OCI-LY1 (cell line): ENCODE measurements around the gene HELB.

Experiments used
- H2AFZ ChIP-seq: fragments of 200-600 bp; sonication (generic), shearing (Covaris generic); 2 replicates; pipeline ENCODE4 v1.6.0; 2014; ENCODE audit warnings: antibody characterized with exemption, mild to moderate bottlenecking, low read length
- H3F3A ChIP-seq: fragments of 200-600 bp; sonication (generic), shearing (Covaris generic); 2 replicates; pipeline ENCODE4 v1.6.0; 2014; ENCODE audit warnings: mild to moderate bottlenecking, antibody characterized with exemption, low read length, moderate library complexity; ENCODE audit not compliant: insufficient read depth
- H3K27ac ChIP-seq: fragments of 200-600 bp; sonication (generic); 2 replicates; pipeline ENCODE4 v1.5.1; 2014; ENCODE audit warnings: low read length, mixed run types, mild to moderate bottlenecking, low read depth; ENCODE audit not compliant: poor library complexity, severe bottlenecking
- H3K27me3 ChIP-seq: fragments of 200-600 bp; sonication (generic); 2 replicates; pipeline ENCODE4 v1.6.0; 2014; ENCODE audit warnings: antibody characterized with exemption, mild to moderate bottlenecking, low read length, moderate library complexity; ENCODE audit not compliant: insufficient read depth
- H3K36me3 ChIP-seq: fragments of 200-600 bp; sonication (generic); 2 replicates; pipeline ENCODE4 v1.6.1; 2014; ENCODE audit warnings: mild to moderate bottlenecking, antibody characterized with exemption, low read length, moderate library complexity, mixed read lengths; ENCODE audit not compliant: insufficient read depth
- H3K4me1 ChIP-seq: fragments of 200-600 bp; sonication (generic); 2 replicates; pipeline ENCODE4 v1.5.1; 2014; ENCODE audit warnings: mild to moderate bottlenecking, low read length, moderate library complexity; ENCODE audit not compliant: insufficient read depth, severe bottlenecking
- H3K4me2 ChIP-seq: fragments of 200-600 bp; sonication (generic), shearing (Covaris generic); 2 replicates; pipeline ENCODE4 v1.6.1; 2014; ENCODE audit warnings: low read length
- H3K4me3 ChIP-seq: fragments of 200-600 bp; sonication (generic); 2 replicates; pipeline ENCODE4 v1.5.1; 2014; ENCODE audit warnings: low read length, low read depth, mild to moderate bottlenecking, mixed read lengths; ENCODE audit not compliant: poor library complexity, severe bottlenecking
- H3K79me2 ChIP-seq: fragments of 200-600 bp; shearing (Covaris generic); 2 replicates; pipeline ENCODE4 v1.6.1; 2016; ENCODE audit warnings: mixed run types, low read length, mixed read lengths; ENCODE audit not compliant: insufficient read depth
- H3K9ac ChIP-seq: fragments of 200-600 bp; sonication (generic), shearing (Covaris generic); 2 replicates; pipeline ENCODE4 v1.6.1; 2014; ENCODE audit warnings: mild to moderate bottlenecking, low read length, mixed read lengths
- H3K9me2 ChIP-seq: fragments of 200-600 bp; sonication (generic), shearing (Covaris generic); 2 replicates; pipeline ENCODE4 v1.6.1; 2014; ENCODE audit warnings: low read depth, mild to moderate bottlenecking, low read length, mixed read lengths
- H3K9me3 ChIP-seq: fragments of 200-600 bp; shearing (Covaris generic); 2 replicates; pipeline ENCODE4 v1.6.1; 2014; ENCODE audit warnings: low read length, mixed read lengths
- H4K20me1 ChIP-seq: fragments of 200-600 bp; sonication (generic), shearing (Covaris generic); 2 replicates; pipeline ENCODE4 v1.6.0; 2016; ENCODE audit warnings: mild to moderate bottlenecking, low read length; ENCODE audit not compliant: insufficient read depth
- EZH2 ChIP-seq: fragments of 200-600 bp; sonication (generic), shearing (Covaris generic); IDR thresholded peaks from 2 replicates; pipeline ENCODE4 v1.8.0; 2017; ENCODE audit warnings: borderline replicate concordance, mixed run types, mild to moderate bottlenecking, antibody characterized with exemption, low read length, moderate library complexity, mixed read lengths
- TF ChIP-seq, protein P1 (sequence below): fragments of 200-600 bp; sonication (generic), shearing (Covaris generic); IDR thresholded peaks from 2 replicates; pipeline ENCODE4 v1.5.1; 2017; ENCODE audit warnings: mild to moderate bottlenecking, antibody characterized with exemption, low read length, moderate library complexity, mixed read lengths

Gene HELB

DNA sequence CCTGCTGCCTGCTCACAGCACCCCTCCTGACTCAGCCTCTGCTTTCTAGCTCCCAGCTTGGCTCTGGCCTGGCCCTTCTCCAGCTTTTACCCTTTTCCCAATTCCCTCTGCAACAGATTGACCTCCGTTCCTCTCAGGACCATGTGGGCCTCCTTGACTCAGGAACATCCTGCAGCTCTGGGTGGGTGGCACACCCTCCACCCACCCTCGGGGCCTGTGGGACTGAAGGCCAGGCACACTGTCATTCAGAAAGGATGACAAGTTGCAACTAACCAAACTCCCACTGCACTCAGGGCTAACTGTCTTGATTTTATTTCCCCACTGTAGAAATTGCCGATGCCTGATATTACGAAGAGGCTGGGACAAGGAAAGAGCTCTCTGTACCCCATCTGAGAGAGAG, 59.4 kb downstream of the HELB start:
- H2AFZ ChIP-seq: no peak overlapping the region
- H3K9me2 ChIP-seq: no peaks in the 10 kb centered on the region
- H3K4me2 ChIP-seq: no peak overlapping the region
- H3K36me3 ChIP-seq: no peaks in the 10 kb centered on the region
- no peaks in the 10 kb centered on the region for H3K79me2 ChIP-seq
- TF ChIP-seq EZH2: no peak
- TF ChIP-seq, protein P1, sequence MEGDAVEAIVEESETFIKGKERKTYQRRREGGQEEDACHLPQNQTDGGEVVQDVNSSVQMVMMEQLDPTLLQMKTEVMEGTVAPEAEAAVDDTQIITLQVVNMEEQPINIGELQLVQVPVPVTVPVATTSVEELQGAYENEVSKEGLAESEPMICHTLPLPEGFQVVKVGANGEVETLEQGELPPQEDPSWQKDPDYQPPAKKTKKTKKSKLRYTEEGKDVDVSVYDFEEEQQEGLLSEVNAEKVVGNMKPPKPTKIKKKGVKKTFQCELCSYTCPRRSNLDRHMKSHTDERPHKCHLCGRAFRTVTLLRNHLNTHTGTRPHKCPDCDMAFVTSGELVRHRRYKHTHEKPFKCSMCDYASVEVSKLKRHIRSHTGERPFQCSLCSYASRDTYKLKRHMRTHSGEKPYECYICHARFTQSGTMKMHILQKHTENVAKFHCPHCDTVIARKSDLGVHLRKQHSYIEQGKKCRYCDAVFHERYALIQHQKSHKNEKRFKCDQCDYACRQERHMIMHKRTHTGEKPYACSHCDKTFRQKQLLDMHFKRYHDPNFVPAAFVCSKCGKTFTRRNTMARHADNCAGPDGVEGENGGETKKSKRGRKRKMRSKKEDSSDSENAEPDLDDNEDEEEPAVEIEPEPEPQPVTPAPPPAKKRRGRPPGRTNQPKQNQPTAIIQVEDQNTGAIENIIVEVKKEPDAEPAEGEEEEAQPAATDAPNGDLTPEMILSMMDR: no peak
- H3K27ac ChIP-seq: no peak overlapping the region
- H3K27me3 ChIP-seq: no peaks in the 10 kb centered on the region
- no peak overlapping the region for H3K9ac ChIP-seq
- H4K20me1 ChIP-seq: no peaks in the 10 kb centered on the region
- no peaks in the 10 kb centered on the region for H3F3A ChIP-seq
- H3K9me3 ChIP-seq: no peaks in the 10 kb centered on the region
- H3K4me3 ChIP-seq: no peak overlapping the region
- no peaks in the 10 kb centered on the region for H3K4me1 ChIP-seq

DNA sequence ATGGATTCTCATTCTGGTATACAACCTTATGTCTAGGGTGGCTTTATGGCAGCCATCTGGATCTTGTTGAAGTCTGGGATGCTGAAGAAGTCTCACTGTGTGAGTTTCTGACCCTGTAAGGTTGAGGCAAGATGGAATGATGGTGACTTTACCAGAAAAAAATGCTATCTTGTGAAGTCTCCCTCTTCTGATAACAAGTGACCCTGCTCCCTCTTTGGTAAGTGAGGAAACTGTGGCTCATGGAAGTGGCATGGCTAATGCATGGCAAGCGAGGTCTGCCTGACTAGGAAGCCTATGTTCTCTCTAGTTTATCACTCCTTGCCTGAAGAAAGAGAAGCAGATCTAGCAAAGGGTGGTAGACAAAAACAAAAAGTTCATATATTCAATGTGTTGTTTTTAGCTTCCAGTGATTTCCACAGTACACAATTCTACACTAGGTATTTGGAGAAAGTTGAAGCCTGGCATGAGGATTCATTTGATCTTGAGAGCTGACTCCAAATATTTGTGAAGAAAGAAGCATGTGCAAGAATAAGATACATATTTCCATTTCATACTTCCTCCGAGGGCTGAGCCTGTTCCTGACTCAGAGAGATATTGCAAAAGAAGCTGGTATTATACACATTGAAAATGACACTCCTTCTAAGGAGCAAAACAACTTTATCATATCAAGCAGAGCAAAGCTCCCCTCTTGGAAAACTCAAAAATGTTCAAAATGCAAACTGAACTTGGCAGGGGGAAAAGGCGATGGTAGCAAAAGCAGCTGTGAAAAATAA, 63.6 kb downstream of the HELB start:
- Histone ChIP-seq H2AFZ (no peak overlapping the region), H3K79me2 (no peaks in the 10 kb centered on the region), H3K9ac (no peak overlapping the region), H4K20me1 (no peaks in the 10 kb centered on the region), H3K9me3 (no peaks in the 10 kb centered on the region), H3K9me2 (no peaks in the 10 kb centered on the region), H3K36me3 (no peaks in the 10 kb centered on the region), H3K4me1 (no peaks in the 10 kb centered on the region), H3K4me3 (no peak overlapping the region), H3K27ac (no peak overlapping the region), H3K27me3 (no peaks in the 10 kb centered on the region), H3F3A (no peaks in the 10 kb centered on the region), H3K4me2 (no peak overlapping the region)
- TF ChIP-seq, protein P1: no peak
- TF ChIP-seq EZH2: no peak

DNA sequence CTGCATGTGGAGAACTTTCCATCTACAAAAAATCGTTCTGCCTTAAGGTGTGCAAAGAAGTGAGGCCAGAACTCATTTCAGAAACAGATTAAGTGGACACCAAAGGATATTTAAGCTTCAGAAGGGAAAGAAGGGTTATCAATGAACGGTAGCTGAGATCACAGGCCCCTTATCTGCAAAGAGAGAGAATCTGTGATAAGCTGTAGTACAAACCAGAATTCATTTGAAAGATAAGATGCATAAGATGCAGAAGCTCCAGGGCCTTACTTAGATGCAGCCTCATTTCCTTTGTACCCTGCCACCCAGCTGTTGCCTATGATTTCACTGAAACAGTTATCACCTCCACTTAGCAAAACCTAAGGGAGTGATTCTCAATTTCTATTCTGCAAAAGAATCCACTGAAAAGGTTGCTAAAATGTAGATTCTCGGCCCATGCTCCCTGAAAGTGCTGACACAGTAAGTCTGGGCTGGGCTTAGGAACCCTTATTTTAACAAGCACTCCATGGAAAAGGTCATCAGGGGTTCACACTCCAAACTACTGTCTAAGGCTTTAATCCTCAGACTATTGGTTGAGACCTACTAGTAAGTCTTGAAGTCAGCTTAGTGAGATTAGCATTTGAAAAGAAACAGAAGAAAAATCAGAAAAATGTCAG, 64.8 kb downstream of the HELB start:
- H3K27me3 ChIP-seq: no peaks in the 10 kb centered on the region

More for the DNA sequence above, 64.8 kb downstream of the HELB start:
- Histone ChIP-seq H3K79me2 (no peaks in the 10 kb centered on the region), H3K4me2 (no peak overlapping the region), H3K27ac (no peak overlapping the region), H3K4me1 (no peaks in the 10 kb centered on the region), H2AFZ (no peak overlapping the region), H3K4me3 (no peak overlapping the region), H3K9me3 (no peaks in the 10 kb centered on the region), H3K9me2 (no peaks in the 10 kb centered on the region), H3F3A (no peaks in the 10 kb centered on the region), H3K36me3 (no peaks in the 10 kb centered on the region), H3K9ac (no peak overlapping the region), H4K20me1 (no peaks in the 10 kb centered on the region)
- TF ChIP-seq, protein P1: no peak
- TF ChIP-seq EZH2: no peak
